HepG2 (cell line): ENCODE results near the gene DMGDH. TPM values are rescaled to one million over a fixed set of nuclear protein-coding genes. Genes with fewer than 3 reads are reported as not detected.
A peak's percentile ranks its signal among the peaks of the same experiment; 100 is the strongest.

Experiments
- BCL6 ChIP-seq: IDR thresholded peaks from 2 replicates; pipeline ENCODE4 v1.6.1; 2016; ENCODE audit warnings: missing genetic modification reagents, missing compliant biosample characterization
- CBX5 ChIP-seq: sonication (generic); formaldehyde crosslinking; IDR thresholded peaks from 2 replicates; pipeline ENCODE4 v1.4.0; 2020; ENCODE audit warnings: missing genetic modification reagents, borderline replicate concordance
- GATAD2A ChIP-seq: IDR thresholded peaks from 2 replicates; pipeline ENCODE4 v1.6.1; 2016
- HNF4A ChIP-seq: sonication (generic); formaldehyde crosslinking; IDR thresholded peaks from 2 replicates; pipeline ENCODE4 v1.4.0; 2020; ENCODE audit warnings: missing genetic modification reagents
- MIXL1 ChIP-seq: IDR thresholded peaks from 2 replicates; pipeline ENCODE4 v1.6.1; 2016
- SALL1 ChIP-seq: sonication (generic); formaldehyde crosslinking; IDR thresholded peaks from 2 replicates; pipeline ENCODE4 v1.8.0; 2022; ENCODE audit warnings: mild to moderate bottlenecking, missing genetic modification reagents
- ZBTB20 ChIP-seq: sonication (generic); formaldehyde crosslinking; IDR thresholded peaks from 2 replicates; pipeline ENCODE4 v1.8.1; 2023; ENCODE audit warnings: missing genetic modification reagents, low read depth, mild to moderate bottlenecking, borderline replicate concordance
- ZNF124 ChIP-seq: sonication (generic); formaldehyde crosslinking; IDR thresholded peaks from 2 replicates; pipeline ENCODE4 v1.4.0; 2020; ENCODE audit warnings: missing genetic modification reagents
- ZSCAN30 ChIP-seq: sonication (generic); formaldehyde crosslinking; IDR thresholded peaks from 2 replicates; pipeline ENCODE4 v1.5.0; 2020; ENCODE audit warnings: mild to moderate bottlenecking, missing genetic modification reagents
- polyA plus RNA-seq, 8 experiments: library from polyadenylated mRNA; depleted of rRNA in 3 of 8; stranded (reverse) in 7 of 8; unstranded in 1 of 8; fragments of >200 nt; fragmentation: Illumina TruSeq in 4 of 8; extraction: Trizol in 4 of 8; gene quantifications; 2 replicates each; pipeline versions ENCODE4 v1.2.1 to v1.2.3, GENCODE V29; 2011 to 2016; ENCODE audit warnings: low read depth in 4 of 8, missing spikeins in 1 of 8, mixed read lengths in 1 of 8; ENCODE audit not compliant: insufficient read depth in 1 of 8
- total RNA-seq, 5 experiments: library from RNA; depleted of rRNA; stranded (reverse); fragments of >200 nt; fragmentation: Illumina TruSeq; extraction: Trizol; gene quantifications; 2 replicates each; pipeline ENCODE4 v1.2.3, GENCODE V29; 2016; ENCODE audit warnings: low read depth in 1 of 5
- TF ChIP-seq, protein P1 (sequence below): sonication (generic); formaldehyde crosslinking; IDR thresholded peaks from 2 replicates; pipeline ENCODE4 v1.5.1; 2020; ENCODE audit warnings: mild to moderate bottlenecking, missing genetic modification reagents, borderline replicate concordance
- TF ChIP-seq, protein P2 (sequence below): sonication (generic); formaldehyde crosslinking; IDR thresholded peaks from 2 replicates; pipeline ENCODE4 v1.5.1; 2020; ENCODE audit warnings: mild to moderate bottlenecking, missing genetic modification reagents, moderate library complexity
- TF ChIP-seq, protein P3 (sequence below): sonication (generic); formaldehyde crosslinking; IDR thresholded peaks from 2 replicates; pipeline ENCODE4 v1.4.0; 2020; ENCODE audit warnings: missing genetic modification reagents
- TF ChIP-seq, protein P4 (sequence below): sonication (generic); formaldehyde crosslinking; IDR thresholded peaks from 2 replicates; pipeline ENCODE4 v1.5.0; 2020; ENCODE audit warnings: mild to moderate bottlenecking, missing genetic modification reagents, borderline replicate concordance
- TF ChIP-seq, protein P5 (sequence below): sonication (generic); formaldehyde crosslinking; IDR thresholded peaks from 2 replicates; pipeline ENCODE4 v1.5.0; 2020; ENCODE audit warnings: missing genetic modification reagents

DMGDH gene
- total and polyA plus RNA-seq, 2 of the 13 experiments (the other 11 are each of a cell fraction or from before 2014, with no cell fraction given): 3.6 to 7.9 TPM

DNA sequence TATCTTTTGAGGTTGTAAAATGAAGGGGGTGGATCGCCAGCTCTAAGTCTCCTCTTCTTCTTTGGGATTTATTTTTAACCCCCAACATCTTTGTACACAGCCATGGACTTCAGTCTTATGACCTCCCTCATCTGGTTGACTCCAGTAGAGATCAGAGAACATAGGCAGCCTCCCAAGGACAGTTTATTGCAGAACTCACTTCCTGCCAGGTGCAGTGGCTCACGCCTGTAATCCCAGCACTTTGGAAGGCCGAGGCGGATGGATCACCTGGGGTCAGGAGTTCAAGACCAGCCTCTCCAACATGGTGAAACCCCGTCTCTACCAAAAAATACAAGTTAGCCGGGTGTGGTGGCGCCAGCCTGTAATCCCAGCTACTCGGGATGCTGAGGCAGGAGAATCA lies 39.3 kb upstream of the DMGDH start (continued):
- peak; percentile 71; the same call in 1 of the 2 replicates for TF ChIP-seq ZBTB20 (CRISPR knock-in tag)
- 0 out of 2 replicates have a peak, but pooled peaks have one; percentile 57 for TF ChIP-seq MIXL1 (CRISPR knock-in tag)
- no peak for TF ChIP-seq CBX5
- TF ChIP-seq HNF4A (CRISPR knock-in tag): peak; percentile 84
- TF ChIP-seq, protein P1, sequence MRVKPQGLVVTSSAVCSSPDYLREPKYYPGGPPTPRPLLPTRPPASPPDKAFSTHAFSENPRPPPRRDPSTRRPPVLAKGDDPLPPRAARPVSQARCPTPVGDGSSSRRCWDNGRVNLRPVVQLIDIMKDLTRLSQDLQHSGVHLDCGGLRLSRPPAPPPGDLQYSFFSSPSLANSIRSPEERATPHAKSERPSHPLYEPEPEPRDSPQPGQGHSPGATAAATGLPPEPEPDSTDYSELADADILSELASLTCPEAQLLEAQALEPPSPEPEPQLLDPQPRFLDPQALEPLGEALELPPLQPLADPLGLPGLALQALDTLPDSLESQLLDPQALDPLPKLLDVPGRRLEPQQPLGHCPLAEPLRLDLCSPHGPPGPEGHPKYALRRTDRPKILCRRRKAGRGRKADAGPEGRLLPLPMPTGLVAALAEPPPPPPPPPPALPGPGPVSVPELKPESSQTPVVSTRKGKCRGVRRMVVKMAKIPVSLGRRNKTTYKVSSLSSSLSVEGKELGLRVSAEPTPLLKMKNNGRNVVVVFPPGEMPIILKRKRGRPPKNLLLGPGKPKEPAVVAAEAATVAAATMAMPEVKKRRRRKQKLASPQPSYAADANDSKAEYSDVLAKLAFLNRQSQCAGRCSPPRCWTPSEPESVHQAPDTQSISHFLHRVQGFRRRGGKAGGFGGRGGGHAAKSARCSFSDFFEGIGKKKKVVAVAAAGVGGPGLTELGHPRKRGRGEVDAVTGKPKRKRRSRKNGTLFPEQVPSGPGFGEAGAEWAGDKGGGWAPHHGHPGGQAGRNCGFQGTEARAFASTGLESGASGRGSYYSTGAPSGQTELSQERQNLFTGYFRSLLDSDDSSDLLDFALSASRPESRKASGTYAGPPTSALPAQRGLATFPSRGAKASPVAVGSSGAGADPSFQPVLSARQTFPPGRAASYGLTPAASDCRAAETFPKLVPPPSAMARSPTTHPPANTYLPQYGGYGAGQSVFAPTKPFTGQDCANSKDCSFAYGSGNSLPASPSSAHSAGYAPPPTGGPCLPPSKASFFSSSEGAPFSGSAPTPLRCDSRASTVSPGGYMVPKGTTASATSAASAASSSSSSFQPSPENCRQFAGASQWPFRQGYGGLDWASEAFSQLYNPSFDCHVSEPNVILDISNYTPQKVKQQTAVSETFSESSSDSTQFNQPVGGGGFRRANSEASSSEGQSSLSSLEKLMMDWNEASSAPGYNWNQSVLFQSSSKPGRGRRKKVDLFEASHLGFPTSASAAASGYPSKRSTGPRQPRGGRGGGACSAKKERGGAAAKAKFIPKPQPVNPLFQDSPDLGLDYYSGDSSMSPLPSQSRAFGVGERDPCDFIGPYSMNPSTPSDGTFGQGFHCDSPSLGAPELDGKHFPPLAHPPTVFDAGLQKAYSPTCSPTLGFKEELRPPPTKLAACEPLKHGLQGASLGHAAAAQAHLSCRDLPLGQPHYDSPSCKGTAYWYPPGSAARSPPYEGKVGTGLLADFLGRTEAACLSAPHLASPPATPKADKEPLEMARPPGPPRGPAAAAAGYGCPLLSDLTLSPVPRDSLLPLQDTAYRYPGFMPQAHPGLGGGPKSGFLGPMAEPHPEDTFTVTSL: peak; percentile 84; the same call in 1 of the 2 replicates
- TF ChIP-seq, protein P2, sequence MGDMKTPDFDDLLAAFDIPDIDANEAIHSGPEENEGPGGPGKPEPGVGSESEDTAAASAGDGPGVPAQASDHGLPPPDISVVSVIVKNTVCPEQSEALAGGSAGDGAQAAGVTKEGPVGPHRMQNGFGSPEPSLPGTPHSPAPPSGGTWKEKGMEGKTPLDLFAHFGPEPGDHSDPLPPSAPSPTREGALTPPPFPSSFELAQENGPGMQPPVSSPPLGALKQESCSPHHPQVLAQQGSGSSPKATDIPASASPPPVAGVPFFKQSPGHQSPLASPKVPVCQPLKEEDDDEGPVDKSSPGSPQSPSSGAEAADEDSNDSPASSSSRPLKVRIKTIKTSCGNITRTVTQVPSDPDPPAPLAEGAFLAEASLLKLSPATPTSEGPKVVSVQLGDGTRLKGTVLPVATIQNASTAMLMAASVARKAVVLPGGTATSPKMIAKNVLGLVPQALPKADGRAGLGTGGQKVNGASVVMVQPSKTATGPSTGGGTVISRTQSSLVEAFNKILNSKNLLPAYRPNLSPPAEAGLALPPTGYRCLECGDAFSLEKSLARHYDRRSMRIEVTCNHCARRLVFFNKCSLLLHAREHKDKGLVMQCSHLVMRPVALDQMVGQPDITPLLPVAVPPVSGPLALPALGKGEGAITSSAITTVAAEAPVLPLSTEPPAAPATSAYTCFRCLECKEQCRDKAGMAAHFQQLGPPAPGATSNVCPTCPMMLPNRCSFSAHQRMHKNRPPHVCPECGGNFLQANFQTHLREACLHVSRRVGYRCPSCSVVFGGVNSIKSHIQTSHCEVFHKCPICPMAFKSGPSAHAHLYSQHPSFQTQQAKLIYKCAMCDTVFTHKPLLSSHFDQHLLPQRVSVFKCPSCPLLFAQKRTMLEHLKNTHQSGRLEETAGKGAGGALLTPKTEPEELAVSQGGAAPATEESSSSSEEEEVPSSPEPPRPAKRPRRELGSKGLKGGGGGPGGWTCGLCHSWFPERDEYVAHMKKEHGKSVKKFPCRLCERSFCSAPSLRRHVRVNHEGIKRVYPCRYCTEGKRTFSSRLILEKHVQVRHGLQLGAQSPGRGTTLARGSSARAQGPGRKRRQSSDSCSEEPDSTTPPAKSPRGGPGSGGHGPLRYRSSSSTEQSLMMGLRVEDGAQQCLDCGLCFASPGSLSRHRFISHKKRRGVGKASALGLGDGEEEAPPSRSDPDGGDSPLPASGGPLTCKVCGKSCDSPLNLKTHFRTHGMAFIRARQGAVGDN (CRISPR knock-in tag): peak; percentile 34
- TF ChIP-seq, protein P3, sequence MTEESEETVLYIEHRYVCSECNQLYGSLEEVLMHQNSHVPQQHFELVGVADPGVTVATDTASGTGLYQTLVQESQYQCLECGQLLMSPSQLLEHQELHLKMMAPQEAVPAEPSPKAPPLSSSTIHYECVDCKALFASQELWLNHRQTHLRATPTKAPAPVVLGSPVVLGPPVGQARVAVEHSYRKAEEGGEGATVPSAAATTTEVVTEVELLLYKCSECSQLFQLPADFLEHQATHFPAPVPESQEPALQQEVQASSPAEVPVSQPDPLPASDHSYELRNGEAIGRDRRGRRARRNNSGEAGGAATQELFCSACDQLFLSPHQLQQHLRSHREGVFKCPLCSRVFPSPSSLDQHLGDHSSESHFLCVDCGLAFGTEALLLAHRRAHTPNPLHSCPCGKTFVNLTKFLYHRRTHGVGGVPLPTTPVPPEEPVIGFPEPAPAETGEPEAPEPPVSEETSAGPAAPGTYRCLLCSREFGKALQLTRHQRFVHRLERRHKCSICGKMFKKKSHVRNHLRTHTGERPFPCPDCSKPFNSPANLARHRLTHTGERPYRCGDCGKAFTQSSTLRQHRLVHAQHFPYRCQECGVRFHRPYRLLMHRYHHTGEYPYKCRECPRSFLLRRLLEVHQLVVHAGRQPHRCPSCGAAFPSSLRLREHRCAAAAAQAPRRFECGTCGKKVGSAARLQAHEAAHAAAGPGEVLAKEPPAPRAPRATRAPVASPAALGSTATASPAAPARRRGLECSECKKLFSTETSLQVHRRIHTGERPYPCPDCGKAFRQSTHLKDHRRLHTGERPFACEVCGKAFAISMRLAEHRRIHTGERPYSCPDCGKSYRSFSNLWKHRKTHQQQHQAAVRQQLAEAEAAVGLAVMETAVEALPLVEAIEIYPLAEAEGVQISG (CRISPR knock-in tag): 0 out of 2 replicates have a peak, but pooled peaks have one; percentile 25
- TF ChIP-seq ZSCAN30: no peak
- peak; percentile 90 for TF ChIP-seq SALL1 (CRISPR knock-in tag)
- TF ChIP-seq, protein P4, sequence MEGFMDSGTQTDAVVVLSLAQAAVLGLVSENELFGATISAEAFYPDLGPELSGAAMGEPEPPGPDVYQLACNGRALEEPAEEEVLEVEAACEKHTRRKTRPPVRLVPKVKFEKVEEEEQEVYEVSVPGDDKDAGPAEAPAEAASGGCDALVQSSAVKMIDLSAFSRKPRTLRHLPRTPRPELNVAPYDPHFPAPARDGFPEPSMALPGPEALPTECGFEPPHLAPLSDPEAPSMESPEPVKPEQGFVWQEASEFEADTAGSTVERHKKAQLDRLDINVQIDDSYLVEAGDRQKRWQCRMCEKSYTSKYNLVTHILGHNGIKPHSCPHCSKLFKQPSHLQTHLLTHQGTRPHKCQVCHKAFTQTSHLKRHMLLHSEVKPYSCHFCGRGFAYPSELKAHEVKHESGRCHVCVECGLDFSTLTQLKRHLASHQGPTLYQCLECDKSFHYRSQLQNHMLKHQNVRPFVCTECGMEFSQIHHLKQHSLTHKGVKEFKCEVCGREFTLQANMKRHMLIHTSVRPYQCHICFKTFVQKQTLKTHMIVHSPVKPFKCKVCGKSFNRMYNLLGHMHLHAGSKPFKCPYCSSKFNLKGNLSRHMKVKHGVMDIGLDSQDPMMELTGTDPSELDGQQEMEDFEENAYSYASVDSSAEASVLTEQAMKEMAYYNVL (CRISPR knock-in tag): no peak
- no peak for TF ChIP-seq ZNF124 (CRISPR knock-in tag)
- peak; percentile 59 for TF ChIP-seq BCL6 (CRISPR knock-in tag)
- TF ChIP-seq GATAD2A (CRISPR knock-in tag): peak; percentile 43; the same call in 1 of the 2 replicates
- TF ChIP-seq, protein P5, sequence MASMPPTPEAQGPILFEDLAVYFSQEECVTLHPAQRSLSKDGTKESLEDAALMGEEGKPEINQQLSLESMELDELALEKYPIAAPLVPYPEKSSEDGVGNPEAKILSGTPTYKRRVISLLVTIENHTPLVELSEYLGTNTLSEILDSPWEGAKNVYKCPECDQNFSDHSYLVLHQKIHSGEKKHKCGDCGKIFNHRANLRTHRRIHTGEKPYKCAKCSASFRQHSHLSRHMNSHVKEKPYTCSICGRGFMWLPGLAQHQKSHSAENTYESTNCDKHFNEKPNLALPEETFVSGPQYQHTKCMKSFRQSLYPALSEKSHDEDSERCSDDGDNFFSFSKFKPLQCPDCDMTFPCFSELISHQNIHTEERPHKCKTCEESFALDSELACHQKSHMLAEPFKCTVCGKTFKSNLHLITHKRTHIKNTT (CRISPR knock-in tag): no peak
